NT2/D1 (cell line): ENCODE results near the gene UNC93A.

Experiments
- YY1 ChIP-seq: IDR thresholded peaks from 2 replicates; pipeline ENCODE4 v1.6.1; 2011; ENCODE audit not compliant: insufficient read length, insufficient read depth
- ZNF274 ChIP-seq: IDR thresholded peaks from 2 replicates; pipeline ENCODE4 v1.6.1; 2011; ENCODE audit warnings: mild to moderate bottlenecking, low read depth, low read length

GRCh38 chr6:167244991-167245390 is 46.1 kb upstream of the UNC93A start:
- TF ChIP-seq ZNF274 (no peak), YY1 (no peak)
